Right lung (tissue), 5 donors: ENCODE data around the gene CDYL2. TPM values are rescaled to one million over a fixed set of nuclear protein-coding genes. Genes with fewer than 3 reads are reported as not detected.
"Not testable (repeated sequence)": the region's sequence is repeated elsewhere in the genome, so short reads cannot be mapped to it uniquely, and the experiment has no call there.

Source experiments
- DNase-seq, 2 donors: peaks; one replicate each; pipeline ENCODE4 v3.0.0-alpha.2; 2013
- polyA plus RNA-seq, 5 donors: library from polyadenylated mRNA; unstranded; fragments of 120-200 nt; gene quantifications; one replicate each; pipeline versions ENCODE4 v1.2.1 to v1.2.3, GENCODE V29; 2013; ENCODE audit warnings: inconsistent platforms in 1 of 5, low replicate concordance in 1 of 5; ENCODE audit not compliant: insufficient read length in 5 of 5, insufficient read depth in 1 of 5

The CDYL2 gene
- polyA plus RNA-seq, 5 donors = 4.2 to 5.5 (median 4.6) TPM

DNA sequence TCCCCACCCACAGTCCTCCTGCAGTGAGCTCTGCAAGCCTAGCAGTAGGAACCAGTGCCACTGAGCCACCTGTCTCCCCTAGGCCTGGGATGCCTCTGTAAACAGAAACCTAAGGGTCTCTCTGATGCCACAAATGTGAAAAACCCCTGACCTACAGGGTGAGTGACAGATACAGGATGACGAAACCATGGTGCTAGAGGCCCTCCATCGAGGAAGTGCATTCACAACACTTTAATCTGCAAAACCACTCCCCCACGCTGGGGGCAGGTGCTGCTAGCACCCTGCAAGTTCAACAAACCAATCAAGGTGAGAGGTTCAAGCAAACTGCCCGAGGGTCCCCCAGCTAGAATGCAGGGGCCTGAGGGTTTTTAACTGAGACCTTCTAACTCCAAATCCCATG, 59.5 kb downstream of the CDYL2 start:
- DNase-seq = no peak

DNA sequence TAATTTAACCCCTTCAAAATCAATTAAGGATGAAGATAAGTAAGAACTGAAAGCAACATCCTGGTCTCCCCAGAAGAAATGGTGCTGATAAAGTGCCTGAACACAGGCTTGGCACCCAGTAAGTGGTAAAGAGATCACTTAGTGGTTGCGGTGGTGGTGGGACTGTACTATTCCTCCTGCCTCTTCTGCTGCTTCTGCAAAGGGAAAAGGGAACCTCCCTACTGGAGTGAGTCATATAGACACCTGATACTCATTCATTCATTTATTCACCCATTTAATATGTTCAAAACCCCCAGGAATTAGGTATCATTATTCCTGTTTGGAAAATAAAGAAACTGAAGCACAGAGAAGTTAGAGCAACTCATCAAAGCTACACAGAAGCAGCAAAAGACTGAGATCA, 60.6 kb downstream of the CDYL2 start:
- no peak for DNase-seq

DNA sequence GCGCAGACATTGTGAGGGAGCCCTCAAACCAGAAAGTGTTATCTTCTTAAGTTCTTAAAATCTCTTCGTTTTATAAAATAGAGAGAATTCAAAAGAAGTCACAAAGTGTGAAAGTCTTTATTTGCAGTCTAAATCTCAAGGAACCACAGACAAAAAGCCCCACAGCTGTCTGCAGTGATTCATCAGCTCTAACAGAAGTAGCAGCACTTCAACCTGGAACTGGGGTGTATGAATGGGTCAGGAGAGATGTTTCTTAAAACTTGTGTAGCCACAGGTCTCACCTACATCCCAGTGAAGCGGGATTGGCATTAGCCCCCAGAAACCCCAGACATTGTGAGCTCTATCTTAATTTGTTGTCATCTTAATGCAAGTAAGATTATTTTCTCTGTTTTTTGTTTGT, 61.1 kb downstream of the CDYL2 start:
- no peak for DNase-seq

DNA sequence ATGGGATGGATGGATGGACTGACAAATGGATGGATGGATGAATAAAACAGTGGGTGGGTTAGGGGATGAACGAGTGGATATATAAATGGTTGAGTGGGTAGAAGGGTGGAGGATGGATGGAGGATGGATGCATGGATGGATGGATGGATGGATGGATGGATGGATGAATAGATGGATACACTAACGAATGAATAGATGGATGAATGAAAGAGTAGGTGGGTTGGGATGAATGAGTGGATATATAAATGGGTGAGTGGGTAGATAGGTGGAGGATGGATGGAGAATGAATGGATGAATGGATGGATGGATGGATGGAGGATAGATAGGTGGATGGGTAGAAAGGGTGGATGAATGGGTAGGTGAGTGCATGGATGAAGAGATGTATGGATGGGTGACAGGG, 62.1 kb downstream of the CDYL2 start:
- no peak for DNase-seq

DNA sequence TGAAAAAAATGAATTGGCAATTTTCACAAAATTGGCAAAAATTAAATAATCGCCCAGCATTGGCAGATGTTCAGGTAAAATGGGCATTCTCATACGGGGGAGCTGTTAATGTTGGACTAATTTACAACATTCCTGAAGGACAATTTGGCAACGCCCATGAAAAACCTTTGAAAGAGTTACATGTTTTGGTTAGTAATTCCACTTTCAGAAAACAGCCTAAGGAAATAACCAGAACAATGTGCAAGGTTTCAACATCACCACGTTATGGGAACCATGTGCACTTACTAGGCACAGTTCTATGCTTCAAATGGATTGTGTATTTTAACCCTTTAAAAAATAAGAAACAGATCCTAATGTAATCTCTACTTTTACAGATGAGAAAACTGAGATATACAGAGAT, 62.7 kb downstream of the CDYL2 start:
- no peak for DNase-seq

DNA sequence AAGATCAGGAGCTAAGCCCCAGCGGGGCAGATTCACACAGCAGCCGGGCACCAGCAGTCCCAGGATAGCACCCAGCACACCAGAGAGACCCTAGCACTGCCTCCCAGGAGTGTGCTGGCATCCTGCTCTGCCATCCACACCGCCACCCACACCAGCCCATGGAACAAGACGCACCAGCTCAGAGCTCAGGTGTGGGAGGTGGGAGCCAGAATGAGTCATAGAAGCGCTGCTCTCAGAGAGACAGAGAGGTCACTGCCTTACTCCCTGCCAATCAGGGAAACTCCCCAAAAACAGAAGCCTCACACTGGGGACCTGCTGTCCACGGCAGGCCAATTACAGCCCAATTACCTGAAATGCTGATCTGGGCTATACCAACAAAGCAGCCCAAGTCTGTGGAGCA, 64.9 kb downstream of the CDYL2 start:
- no peak for DNase-seq

DNA sequence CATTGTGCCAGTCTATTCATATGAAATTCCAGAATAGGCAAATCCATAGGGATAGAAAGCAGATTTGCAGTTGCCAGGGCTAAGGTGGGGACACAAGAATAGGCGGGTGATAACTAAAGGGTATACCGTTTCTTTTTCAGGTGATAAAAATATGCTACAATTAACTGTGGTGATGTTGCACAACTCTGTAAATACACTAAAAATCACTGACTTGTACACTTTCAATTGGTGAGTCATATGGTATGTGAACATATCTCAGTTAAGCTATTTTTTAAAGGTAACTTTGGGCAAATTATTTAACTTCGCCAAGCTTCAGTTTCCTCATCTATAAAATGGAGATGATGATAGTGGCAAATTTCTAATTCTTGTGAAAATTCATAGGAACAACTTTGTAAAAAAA, 65.9 kb downstream of the CDYL2 start:
- DNase-seq = no peak

DNA sequence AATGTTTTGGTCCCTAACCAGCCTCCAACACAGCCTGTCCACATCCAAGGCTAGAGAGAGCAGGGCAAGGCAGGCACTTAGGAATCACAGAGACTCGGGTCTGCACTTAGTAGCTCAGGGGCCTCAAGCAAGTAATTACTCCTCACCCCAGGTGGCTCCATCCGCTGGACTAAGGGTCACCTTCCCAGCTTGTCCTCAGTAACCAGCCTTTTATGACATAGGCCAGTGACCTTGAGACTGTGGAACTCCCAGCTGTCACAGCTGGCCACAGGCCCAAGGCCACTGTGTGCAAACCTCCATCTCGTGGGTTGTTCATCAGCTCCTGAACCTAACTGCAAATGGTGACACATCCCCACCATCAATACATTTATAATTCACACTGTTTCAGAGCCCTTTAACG, 68.6 kb downstream of the CDYL2 start:
- DNase-seq = no peak

DNA sequence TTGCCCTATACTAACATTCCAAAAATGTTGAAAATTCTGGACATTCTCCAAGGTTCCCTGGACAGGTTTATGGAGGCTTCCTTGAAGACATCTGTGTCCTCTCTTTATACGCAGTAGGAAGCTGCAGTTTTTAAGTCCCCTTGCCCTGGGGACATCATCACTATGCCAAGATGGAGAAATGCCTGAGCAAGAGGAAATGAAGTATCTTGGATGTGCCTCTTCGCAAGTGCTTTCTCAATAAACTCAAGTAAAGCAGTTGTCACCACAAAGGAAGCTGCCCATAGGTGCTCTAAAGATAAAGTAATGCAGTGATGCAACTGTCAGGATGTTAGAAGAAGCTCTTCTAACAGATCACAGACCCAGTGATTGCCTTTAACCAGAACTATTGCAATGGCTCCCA, 71.0 kb downstream of the CDYL2 start:
- DNase-seq = no peak

DNA sequence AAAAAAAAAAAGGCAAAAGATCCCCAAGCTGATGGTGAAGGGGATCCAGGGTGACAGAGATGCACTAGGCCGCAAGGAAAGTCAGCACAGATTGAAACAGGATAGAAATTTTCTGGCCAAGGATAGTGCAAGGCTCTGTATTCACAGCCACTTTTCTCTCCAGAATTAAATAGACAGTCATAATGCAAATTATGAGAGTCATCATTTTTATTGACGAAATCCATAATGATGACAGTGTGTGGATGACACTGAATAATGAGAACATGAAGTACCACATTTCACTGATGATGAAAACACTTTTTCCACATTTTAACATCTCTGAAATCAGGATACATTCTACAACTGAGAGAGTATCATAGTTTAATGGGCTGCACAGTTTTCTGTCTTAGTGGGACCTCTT, 72.5 kb downstream of the CDYL2 start:
- DNase-seq = no peak

DNA sequence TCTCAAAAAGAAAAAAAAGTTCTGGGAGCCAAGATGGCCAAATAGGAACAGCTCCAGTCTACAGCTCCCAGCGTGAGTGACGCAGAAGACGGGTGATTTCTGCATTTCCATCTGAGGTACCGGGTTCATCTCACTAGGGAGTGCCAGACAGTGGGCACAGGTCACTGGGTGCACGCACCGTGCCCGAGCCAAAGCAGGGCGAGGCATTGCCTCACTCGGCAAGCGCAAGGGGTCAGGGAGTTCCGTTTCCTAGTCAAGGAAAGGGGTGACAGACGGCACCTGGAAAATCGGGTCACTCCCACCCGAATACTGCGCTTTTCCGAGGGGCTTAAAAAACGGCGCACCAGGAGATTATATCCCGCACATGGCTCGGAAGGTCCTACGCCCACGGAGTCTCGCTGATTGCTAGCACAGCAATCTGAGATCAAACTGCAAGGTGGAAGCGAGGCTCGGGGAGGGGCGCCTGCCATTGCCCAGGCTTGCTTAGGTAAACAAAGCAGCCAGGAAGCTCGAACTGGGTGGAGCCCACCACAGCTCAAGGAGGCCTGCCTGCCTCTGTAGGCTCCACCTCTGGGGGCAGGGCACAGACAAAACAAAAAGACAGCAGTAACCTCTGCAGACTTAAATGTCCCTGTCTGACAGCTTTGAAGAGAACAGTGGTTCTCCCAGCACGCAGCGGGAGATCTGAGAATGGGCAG, 77.2 kb downstream of the CDYL2 start:
- not testable (repeated sequence) for DNase-seq

DNA sequence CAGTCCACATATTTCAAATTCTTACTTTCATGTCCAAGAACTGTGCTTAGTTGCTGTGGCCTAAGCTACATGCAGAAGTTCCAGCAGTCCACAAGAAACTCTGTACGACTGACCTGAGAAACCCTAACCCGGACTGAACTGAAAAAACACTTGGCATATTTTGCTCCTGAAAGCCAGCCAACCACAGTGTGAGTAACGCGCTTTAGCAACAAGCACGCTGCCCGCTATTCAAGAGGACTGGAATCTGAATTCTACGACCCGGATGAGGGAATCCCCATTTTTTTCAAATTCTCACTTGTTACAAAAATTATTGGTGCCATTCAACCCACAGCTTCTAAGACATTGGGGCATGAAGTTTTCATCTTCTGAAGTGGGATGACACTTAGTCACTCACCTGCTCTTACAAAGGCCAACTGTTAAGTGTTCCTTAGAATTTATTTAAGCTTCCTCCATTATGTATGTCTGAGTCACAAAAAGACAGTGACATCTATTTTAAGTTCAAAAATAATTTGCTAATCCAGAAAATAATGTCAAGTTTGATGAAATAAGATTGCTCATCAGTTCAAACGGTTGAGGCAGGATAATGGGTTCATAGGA, 78.7 kb downstream of the CDYL2 start:
- DNase-seq = no peak

DNA sequence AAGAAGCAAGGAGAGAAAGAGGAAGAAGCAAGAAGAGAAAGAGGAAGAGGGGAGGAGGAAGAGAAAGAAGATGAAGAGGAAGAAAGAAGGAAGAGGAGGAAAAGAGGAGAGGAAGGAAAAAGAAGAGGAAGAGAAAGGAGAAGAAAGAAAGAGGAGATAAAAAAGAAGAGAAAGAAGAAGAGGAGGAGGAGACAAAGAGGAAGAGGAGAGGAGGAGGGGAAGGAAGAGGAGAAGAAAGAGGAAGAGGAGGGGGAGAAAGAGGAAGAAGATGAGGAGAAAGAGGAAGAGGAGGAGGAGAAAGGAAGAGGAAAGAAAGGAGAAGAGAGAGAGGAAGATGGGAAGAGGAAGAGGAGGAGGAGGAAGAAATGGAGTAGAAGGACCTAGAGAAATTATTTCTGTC, 80.4 kb downstream of the CDYL2 start:
- DNase-seq = no peak

DNA sequence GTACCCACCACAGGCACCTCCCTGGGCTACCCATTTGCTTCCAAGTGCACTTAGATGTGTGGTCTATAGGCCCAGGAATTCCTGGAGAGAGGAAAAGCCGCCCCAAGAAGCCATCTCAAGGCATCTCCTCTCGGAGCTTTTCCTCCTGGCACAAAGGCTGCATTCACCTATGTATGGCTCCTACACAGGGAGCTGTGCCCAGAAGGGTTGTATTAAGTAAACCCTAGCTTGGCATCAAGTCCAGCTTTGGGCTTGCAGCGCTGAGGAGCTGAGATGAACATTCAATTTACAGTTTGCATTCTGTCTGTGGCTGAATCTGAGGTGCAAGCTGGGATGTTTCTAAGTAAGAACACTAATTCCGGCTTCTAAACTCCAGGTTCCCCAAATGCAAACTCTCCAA, 81.3 kb downstream of the CDYL2 start:
- DNase-seq = no peak

DNA sequence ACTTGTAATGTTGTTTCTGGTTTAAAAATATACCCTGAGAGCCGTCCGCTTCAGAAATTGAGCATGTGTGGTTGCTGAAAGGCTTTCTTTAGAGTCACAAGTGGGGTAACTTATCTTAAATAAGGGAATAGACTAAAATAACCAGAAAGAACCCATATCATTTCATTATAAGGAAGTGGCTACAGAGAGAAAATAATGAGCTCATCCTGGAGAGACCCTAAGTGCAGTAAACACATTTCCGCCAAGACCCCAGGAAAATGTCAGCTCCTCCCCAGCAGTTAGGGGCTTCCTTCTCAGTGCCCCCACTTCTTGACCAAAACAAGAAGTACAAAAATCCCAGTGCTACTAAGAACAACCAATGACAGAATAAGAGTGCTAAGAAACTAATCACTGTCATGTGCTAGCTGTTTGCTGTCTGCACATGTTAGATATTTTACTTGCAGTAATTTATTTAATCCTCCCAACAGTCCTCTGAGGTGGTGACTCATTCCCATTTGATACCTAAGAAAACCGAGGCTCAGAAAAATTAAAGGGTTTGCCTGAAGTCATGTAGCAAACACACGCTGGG, 83.5 kb downstream of the CDYL2 start:
- no peak for DNase-seq

DNA sequence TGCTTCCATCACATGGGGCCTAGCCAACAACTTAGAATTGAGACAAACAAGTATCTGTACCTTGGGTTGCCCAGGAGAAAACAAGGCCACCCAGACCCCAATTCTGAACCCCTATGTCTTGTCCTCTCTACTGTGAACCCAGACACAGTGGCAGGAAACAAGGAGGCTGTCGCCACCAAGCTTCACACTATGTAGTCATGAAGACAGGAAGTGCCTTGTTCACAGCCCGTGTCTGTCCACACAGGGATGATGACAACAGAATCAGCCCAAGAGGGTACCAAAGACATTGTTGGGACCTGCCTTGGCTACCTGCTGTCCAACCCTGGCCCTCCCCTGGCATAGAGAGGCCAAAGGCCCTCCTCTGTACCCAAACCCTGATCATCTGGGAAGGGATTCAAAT, 84.8 kb downstream of the CDYL2 start:
- no peak for DNase-seq

DNA sequence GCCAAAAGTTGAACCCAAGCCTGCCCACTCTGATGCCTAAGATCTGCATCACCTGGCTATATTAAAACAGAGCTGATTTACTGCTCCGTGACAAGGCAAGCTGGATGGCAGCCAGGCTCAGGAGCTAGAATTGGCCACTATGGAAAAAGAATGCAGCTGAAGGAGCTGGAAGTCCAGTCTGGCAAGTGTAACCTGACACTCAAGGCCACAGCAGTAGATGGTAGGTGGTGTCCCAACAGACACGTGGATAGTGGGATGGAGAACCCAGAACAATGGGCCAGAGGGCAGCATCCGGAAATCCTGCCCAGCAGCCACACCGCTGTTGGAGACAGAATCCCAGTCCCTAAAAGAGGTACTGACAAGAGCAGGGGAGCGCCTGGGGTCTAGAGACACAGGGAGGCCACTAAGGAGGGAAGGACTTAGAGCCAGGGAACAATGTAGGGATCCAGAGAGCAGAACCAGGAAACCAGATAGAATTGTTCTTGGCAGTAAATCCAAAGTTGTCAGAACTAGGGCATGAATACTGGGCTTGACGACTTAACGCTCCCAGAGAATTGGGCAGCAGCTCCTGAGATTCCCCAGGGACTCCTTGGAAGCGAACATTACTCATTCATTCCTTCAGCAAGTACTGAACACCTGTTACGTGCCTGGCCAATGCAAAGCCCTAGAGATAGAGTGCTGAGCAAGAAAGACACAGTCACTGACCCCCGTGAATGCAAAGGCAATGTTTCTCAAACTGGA, 85.7 kb downstream of the CDYL2 start:
- DNase-seq = peak in 1 of 2 donors; percentile 7

DNA sequence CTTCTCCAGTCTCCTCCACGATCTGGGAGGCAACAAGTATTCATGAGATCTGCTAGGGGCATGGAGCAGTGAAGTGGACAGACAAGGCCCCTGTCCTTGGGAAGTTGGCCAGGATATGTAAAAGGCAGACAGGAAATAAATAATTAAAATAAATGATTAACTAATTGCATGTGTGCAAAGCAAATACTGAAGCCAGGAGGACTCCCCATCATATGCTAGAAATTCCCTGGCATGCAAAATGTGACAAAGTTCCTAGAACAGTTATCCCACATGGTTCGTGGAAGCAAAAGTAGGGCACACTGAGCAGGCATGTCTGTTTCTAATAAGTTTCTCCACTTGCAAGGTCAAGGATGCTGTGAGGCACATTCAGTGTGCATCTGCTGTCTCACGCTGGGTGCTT, 86.8 kb downstream of the CDYL2 start:
- no peak for DNase-seq

DNA sequence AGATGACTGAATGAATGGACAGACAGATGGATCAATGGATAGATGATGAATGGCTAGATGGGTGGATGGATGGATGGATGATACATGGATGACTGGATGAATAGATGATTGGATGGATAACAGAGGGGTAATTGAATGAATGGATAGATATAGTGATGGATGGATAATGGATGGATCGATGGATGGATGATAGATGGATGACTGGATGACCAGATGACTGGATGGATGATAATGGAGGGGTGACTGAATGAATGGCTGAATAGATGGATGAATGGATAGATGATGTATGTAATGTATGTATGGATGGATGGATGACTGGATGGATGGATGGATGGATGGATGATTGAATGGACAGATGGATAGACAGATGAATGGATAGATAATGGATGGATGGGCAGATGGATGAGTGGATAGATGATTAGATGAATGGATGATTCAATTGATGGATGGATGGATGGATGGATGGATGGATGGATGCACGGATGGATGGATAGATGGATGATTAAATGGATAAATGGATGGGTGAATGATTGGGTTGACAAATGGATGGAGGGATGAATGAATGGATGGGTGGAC, 87.7 kb downstream of the CDYL2 start:
- no peak for DNase-seq

DNA sequence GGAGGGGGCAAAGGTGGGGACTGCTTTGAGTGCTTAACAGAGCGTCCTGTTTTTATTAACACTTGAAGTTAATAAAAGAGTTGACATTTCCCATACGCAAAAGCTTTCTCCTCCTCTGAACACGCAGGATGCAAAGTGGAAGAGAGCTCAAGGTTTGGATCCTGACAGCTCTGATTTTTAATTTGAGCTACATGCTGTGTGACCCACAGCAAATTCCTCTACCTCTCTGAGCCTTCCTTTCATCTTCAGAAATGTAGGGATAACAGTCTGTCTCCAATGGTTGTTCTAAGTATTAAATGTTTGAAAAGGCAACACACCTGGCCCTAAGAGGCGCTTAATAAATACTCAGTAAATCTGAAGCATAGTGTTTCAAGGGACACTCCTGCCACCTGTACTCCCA, 93.0 kb downstream of the CDYL2 start:
- no peak for DNase-seq

DNA sequence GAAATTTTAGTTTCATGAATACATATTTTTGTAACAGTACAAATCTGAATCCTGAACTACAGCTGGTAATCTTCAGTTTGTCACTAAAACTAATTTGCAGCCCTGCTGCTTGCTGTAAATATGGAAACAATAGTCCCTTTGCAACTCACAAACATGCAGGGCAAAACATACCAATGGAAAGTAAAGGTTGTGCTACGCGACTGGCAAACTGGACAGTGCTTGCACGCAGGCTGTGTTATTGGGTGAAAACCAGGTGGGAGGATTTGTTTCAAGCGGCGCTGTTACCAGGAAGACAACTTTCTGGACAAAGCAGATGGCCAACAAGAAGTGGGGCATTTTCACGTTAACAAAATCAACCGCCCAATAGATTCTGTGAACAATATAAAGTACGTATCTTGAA, 93.5 kb downstream of the CDYL2 start:
- DNase-seq = no peak

DNA sequence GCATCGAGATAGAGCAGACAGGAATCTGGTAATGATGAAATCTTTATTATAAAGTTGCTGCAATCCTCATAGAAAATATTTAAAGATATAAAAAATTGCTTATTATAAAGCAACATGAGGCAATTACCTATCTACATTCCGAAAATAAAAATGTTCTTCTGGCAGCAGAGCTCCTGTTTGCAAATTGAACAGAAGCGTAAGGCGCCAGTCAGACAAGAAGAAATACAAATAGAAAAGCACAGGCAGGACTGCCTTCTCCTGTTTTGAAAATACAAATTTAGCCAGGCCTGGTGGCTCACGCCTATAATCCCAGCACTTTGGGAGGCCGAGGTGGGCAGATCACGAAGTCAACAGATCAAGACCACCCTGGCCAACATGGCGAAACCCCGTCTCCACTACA, 95.6 kb downstream of the CDYL2 start:
- DNase-seq = no peak

DNA sequence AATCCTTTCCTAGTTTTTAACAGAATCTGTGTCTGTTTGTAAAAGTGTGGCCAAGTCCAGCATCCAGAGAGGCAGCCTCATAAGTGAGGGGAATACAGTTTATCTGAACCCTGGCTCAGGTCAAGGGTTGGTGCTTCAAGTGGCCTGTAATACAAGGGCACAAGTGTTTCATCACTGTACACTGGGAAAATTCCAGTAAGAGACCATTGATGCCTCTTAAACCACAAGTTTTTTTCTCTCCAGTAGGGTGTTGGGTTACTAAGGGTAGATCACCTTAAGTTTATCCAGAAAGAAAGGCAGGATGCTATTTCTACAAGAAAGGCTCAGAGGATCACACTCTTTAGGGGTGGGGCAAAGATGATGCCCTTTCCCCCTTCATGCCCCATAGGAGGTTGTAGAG, 96.7 kb downstream of the CDYL2 start:
- DNase-seq = no peak
